NCI-H2196 treated with DMSO at 0.1 percent for 48 hours (cell line): ENCODE measurements around the gene PRELP.
"Not testable (repeated sequence)": the region's sequence is repeated elsewhere in the genome, so short reads cannot be mapped to it uniquely, and the experiment has no call there.

Experiments
- DNase-seq: peaks from one replicate; lab custom pipeline; 2025; ENCODE audit not compliant: unreplicated experiment; lab: John Stamatoyannopoulos, UW

PRELP gene

GRCh38 chr1:203504400-203505250, 29.0 kb downstream of the PRELP start:
- peak; percentile 78 for DNase-seq

- no peak for DNase-seq
These were observed 30.1 kb downstream of the PRELP start for GRCh38 chr1:203505526-203506204.

GRCh38 chr1:203506858-203507626, 31.4 kb downstream of the PRELP start:
- DNase-seq, result no peak

DNA sequence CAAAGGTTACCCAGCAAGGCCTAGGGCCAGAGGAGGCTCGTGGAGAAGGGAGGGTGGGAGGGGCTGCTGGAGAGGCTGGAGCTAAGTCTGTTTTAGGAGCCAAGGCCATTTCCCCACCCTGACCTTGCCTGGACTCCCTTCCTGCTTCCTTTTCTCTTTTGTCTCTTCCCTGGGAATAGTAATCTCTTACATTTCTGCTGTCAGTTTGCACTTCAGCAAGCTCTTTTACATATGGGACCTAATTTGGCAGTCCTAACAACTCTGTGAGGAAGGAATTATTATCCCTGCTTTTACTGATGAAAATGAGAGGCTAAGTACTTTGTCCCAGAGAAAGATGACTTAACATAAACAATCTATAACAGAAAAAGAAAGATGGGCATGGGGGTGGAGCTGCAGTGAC, 32.2 kb downstream of the PRELP start:
- no peak for DNase-seq

GRCh38 chr1:203508463-203509073, 33.0 kb downstream of the PRELP start:
- DNase-seq, result no peak

- no peak for DNase-seq
These were observed 33.5 kb downstream of the PRELP start for GRCh38 chr1:203509135-203509534.

DNA sequence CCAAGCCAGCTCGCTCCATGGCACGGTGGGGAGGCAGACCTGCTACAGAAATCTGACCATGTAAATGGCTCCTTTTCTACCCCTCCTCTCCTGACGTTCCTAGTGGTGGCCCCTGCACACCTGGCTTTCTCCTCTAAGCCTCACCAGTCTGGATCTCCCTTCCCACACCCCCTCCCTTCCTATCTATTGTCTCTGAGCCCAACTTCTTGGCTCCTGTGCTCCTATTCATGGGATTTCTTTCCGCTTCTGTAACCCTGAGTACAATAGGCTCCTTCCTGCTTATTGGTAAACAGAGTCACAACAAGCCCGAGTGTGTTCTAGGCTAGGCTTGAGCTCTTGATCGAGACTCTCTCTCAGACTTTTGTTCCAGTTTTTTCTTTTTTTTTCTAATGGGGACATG, 35.9 kb downstream of the PRELP start:
- DNase-seq, result no peak

GRCh38 chr1:203511930-203512329, 36.3 kb downstream of the PRELP start:
- DNase-seq, result no peak

- DNase-seq, result no peak
These were observed 36.9 kb downstream of the PRELP start for GRCh38 chr1:203512517-203512847.

DNA sequence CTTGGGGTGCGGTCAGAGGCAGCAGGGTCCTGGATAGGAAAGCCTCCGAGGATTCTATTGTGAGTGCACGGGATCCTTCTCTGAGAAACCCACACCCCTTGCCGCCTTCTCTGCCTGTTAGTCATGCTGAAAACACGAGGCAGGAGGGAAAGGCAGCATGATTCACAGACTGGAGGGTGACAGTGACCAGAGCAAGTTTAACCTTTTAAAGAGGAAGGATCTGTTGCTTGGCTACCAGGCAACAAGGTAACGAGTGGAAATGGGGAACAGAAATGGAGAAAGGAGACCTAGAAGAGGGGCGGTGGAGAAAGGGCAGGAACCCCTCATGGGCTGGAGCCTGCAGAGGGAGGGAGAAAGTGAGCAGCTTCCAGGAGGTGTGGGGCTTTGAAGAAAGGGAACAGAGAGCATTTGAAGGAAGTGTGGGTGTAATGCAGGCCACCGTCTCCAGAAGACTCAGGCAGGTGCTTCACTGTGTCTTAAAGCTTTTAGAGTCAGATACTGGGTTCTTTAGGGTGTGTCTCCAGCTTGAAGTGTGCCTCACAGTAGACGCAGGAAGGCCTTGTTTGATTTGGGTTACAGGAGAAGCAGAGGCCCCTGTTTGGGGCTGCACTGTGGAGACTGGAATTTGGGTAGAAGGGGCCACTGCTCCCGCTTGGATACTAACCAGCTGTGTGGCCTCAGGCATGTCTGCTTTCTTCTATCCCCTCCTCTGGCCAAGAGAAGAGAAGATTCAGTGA, 37.4 kb downstream of the PRELP start:
- DNase-seq, result no peak

DNA sequence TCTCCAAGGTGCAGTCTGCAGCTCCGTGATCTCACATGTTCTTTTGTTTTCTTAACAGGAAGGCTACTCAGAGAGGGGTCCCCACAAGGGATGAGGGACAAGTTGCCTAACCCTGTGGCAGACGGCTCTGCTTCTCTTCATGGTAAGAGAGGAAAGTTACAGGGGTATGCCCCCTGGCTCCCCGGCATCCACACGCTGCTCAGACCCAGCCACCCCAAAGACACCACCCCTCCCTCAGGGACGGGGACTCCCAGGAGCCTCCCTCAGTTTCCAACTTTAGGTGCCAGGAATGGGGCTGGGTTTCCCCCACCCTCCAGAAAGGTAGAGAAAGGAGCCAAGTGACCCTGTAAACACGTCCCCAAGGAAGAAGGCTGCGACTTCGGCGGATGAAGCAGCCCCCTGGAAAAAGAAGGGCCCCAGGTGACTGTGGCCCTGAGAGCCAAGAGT, 38.0 kb downstream of the PRELP start:
- no peak for DNase-seq

DNA sequence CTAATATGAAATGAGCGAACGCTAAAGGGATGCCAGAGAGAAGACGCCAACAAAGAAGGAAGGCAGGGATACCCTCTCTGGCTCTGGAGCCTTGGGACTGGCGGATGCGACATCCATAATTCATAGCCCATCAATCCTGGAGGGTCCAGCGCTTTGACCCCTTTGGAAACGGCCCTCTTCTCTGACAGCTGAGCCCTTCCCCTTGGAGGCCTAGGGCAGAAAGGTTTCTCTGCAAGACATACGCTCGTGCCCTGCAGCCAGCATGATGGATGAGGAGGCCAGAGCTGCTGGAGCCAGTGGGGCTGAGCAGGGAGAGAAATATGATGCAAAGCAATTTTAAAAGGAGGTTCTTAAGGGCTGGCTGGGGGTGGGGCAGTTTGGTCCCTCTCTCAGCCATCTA, 40.6 kb downstream of the PRELP start:
- DNase-seq, result no peak

GRCh38 chr1:203516906-203517305, 41.3 kb downstream of the PRELP start:
- no peak for DNase-seq

- DNase-seq, result no peak
These were observed 42.0 kb downstream of the PRELP start for GRCh38 chr1:203517426-203518110.

- DNase-seq, result not testable (repeated sequence)
These were observed 42.5 kb downstream of the PRELP start for GRCh38 chr1:203518139-203518538.

DNA sequence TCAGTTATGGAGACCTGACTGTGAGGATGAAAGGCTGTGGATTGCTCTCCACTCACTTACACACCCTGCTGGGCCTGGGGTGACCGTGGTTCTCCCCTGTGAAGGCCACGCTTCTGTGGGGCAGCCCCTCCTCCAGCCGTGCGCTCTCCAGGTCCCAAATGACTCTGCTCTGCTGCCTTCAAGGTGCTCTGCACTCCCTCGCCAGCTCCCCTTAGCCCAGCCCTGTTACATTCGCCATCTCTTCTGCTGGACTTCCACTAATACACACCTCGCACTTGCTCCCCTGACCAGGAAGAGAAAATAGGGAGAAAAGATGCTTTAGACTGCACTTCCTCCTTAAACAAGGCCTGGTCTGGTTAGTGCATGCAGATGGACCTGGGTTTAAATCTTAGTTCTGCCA, 42.9 kb downstream of the PRELP start:
- DNase-seq, result no peak

DNA sequence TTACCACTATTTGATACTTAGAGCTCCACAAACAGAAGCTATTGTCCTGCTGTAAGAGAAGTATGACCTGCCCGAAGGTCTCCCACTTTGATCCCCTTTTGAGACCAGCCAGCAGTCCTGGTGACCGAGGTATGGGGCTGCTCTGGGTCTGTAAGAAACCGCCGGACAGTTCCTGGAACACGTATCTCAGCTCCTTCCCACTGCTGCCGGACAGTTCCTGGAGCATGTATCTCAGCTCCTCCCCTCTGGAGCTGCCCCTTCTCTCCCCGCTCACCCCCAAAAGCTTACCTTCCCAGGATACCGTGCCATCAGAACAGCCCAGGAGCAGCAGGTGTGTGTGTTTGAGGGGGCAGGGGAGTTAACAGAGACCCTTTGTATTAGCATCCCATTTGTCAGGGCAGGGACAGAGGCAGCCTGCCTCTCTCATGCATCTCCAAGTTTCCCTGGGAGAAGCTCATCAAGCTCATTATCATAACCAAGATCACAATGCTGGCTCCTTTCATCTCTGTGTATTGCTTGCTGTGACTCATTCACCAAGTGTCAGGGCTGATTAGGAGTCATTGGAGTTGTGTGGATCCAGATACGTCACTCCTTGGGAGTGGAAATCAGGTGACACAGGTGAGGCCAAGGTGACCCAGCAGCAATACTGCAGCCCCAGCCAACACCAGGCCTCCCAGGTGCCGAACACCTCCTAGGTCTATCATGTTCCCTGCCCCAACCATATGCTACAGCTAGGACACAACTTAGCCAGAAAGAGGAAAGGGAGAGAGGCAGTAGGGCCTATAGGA, 43.6 kb downstream of the PRELP start:
- DNase-seq, result no peak

GRCh38 chr1:203519896-203520295, 44.3 kb downstream of the PRELP start:
- no peak for DNase-seq

- no peak for DNase-seq
These were observed 44.7 kb downstream of the PRELP start for GRCh38 chr1:203520315-203520714.
